B cell (primary cell): Measurements from ENCODE around the gene IER3. TPM values are rescaled to one million over a fixed set of nuclear protein-coding genes. Genes with fewer than 3 reads are reported as not detected.
A peak's percentile ranks its signal among the peaks of the same experiment; 100 is the strongest.

Source experiments
- ATAC-seq: fragments of 200-7000 bp; cut with Tn5 transposase; one replicate; pipeline ENCODE4 v1.10.0; 2021; ENCODE audit warnings: low read depth, mild to moderate bottlenecking, moderate number of reproducible peaks, moderate library complexity
- CTCF ChIA-PET: fragments of 350-600 bp; sonication (Branson Sonifier 250); formaldehyde crosslinking; loops from one replicate; lab custom pipeline; 2021; ENCODE audit warnings: antibody characterized with exemption, inconsistent platforms; lab: Charles Lee
- POLR2A ChIA-PET: fragments of 350-600 bp; sonication (Branson Sonifier 250); formaldehyde crosslinking; loops from one replicate; lab custom pipeline; 2021; ENCODE audit warnings: antibody characterized with exemption; lab: Charles Lee
- DNase-seq: peaks from one replicate; pipeline ENCODE4 v3.0.0; 2013
- H2AFZ ChIP-seq: 2 replicates; pipeline ENCODE4 v1.6.1; 2012; ENCODE audit warnings: mild to moderate bottlenecking, low read depth, low read length; ENCODE audit not compliant: insufficient read depth, poor library complexity, severe bottlenecking
- H3K27ac ChIP-seq, 2 donors: 1 replicate in 1 of 2; 2 replicates in 1 of 2; pipeline ENCODE4 v1.5.1; 2012 to 2013; ENCODE audit warnings: low read length in 2 of 2, mild to moderate bottlenecking in 2 of 2, moderate library complexity in 1 of 2
- H3K27me3 ChIP-seq, 4 experiments: fragments of 200-600 bp in 1 of 4; sonication (generic) in 1 of 4; replicated peaks in 1 of 4; 1 replicate in 2 of 4; 2 replicates in 2 of 4; pipeline versions ENCODE4 v1.6.1 to v1.7.0; 2013 to 2016; ENCODE audit warnings: low read length in 3 of 4, mild to moderate bottlenecking in 2 of 4, mixed read lengths in 1 of 4, moderate library complexity in 1 of 4; ENCODE audit not compliant: insufficient read depth in 4 of 4, control insufficient read depth in 3 of 4; ENCODE audit errors: control extremely low read depth in 1 of 4
- H3K36me3 ChIP-seq, 2 experiments: replicated peaks in 1 of 2; 1 replicate in 1 of 2; 2 replicates in 1 of 2; pipeline versions ENCODE4 v1.6.1 to v1.7.1; 2013; ENCODE audit warnings: low read length in 1 of 2; ENCODE audit not compliant: insufficient read depth in 2 of 2, control insufficient read depth in 1 of 2; ENCODE audit errors: control extremely low read depth in 1 of 2, extremely low read depth in 1 of 2
- H3K4me1 ChIP-seq, 2 donors: fragments of 200-600 bp in 1 of 2; sonication (generic) in 1 of 2; 1 replicate in 1 of 2; 2 replicates in 1 of 2; pipeline versions ENCODE4 v1.5.1 to v1.6.1; 2013 to 2017; ENCODE audit warnings: low read length in 2 of 2; ENCODE audit not compliant: control insufficient read depth in 2 of 2, insufficient read depth in 2 of 2
- H3K4me2 ChIP-seq: replicated peaks from 2 replicates; pipeline ENCODE3; 2012; ENCODE audit warnings: mild to moderate bottlenecking, low read depth, low read length; ENCODE audit not compliant: poor library complexity, severe bottlenecking
- H3K4me3 ChIP-seq, 5 experiments: fragments of 200-600 bp in 1 of 5; sonication (generic) in 1 of 5; 1 replicate in 3 of 5; 2 replicates in 2 of 5; pipeline versions ENCODE4 v1.5.1 to v1.7.0; 2011 to 2016; ENCODE audit warnings: low read length in 4 of 5, mild to moderate bottlenecking in 4 of 5, low read depth in 2 of 5, control low read depth in 1 of 5, moderate library complexity in 1 of 5; ENCODE audit not compliant: insufficient read depth in 1 of 5; ENCODE audit errors: control extremely low read depth in 1 of 5, extremely low read depth in 1 of 5
- H3K79me2 ChIP-seq: fragments of 200-600 bp; sonication (generic); one replicate; pipeline ENCODE4 v1.6.0; 2016; ENCODE audit warnings: low read length; ENCODE audit not compliant: control insufficient read depth, insufficient read depth
- H3K9ac ChIP-seq: fragments of 200-600 bp; sonication (generic); 2 replicates; pipeline ENCODE4 v1.6.1; 2017; ENCODE audit warnings: mild to moderate bottlenecking, low read length, moderate library complexity
- H3K9me3 ChIP-seq, 3 donors: one replicate each; pipeline versions ENCODE4 v1.6.1 to v1.7.1; 2013; ENCODE audit warnings: low read length in 2 of 3; ENCODE audit not compliant: control insufficient read depth in 2 of 3, insufficient read depth in 1 of 3; ENCODE audit errors: control extremely low read depth in 1 of 3
- H4K20me1 ChIP-seq: 2 replicates; pipeline ENCODE4 v1.6.0; 2012; ENCODE audit warnings: mild to moderate bottlenecking, low read length; ENCODE audit not compliant: insufficient read depth, control insufficient read depth, poor library complexity, severe bottlenecking
- H3K27ac Mint-ChIP-seq: one replicate; pipeline ENCODE4 v1.8.0; 2021; ENCODE audit warnings: mixed read lengths
- H3K27me3 Mint-ChIP-seq: one replicate; pipeline ENCODE4 v1.8.0; 2021; ENCODE audit warnings: mixed read lengths
- H3K4me1 Mint-ChIP-seq: one replicate; pipeline ENCODE4 v1.8.0; 2021; ENCODE audit warnings: mixed read lengths
- H3K4me3 Mint-ChIP-seq: one replicate; pipeline ENCODE4 v1.8.0; 2021; ENCODE audit warnings: mixed read lengths
- H3K9me3 Mint-ChIP-seq: one replicate; pipeline ENCODE4 v1.8.0; 2022; ENCODE audit warnings: mixed read lengths; ENCODE audit not compliant: insufficient read depth
- CTCF ChIP-seq: fragments of 200-600 bp; IDR thresholded peaks from one replicate; pipeline ENCODE4 v1.8.0; 2022; ENCODE audit warnings: antibody characterized with exemption, mild to moderate bottlenecking
- EZH2 ChIP-seq: IDR thresholded peaks from 2 replicates; pipeline ENCODE4 v1.6.1; 2012; ENCODE audit warnings: borderline replicate concordance, low read depth, mild to moderate bottlenecking, moderate library complexity, low read length; ENCODE audit not compliant: insufficient read depth, poor library complexity, severe bottlenecking
- WGBS: methylation state at CpG from one replicate; pipeline ENCODE4 v1.1.5; 2013; ENCODE audit warnings: missing lambda C conversion rate; ENCODE audit not compliant: insufficient coverage; 5-methylcytosine and 5-hydroxymethylcytosine counted together
- intact Hi-C: fragments of 100-400 bp; cut with micrococcal nuclease; formaldehyde crosslinking; loops from one replicate; pipeline ENCODE4 v1.10.0; 2022
- polyA plus RNA-seq: library from polyadenylated mRNA; depleted of rRNA; stranded (reverse); fragments of >200 nt; gene quantifications from 2 replicates; pipeline ENCODE4 v1.2.3, GENCODE V29; 2012
- total RNA-seq, 2 donors: library from RNA; stranded (reverse); fragments of 120-200 nt in 1 of 2; gene quantifications; 1 replicate in 1 of 2; 2 replicates in 1 of 2; pipeline versions ENCODE4 v1.2.3 to v1.2.4, GENCODE V29; 2013 to 2022

IER3 gene
- total and polyA plus RNA-seq, 2 donors (not counting 1 experiment from before 2014, with no cell fraction given): 3.7 to 4.2 TPM

- Histone ChIP-seq H3K4me2 (no peak overlapping the region), H3K4me1 (peaks cover 38 to 55% of the 10 kb centered on the region in 2 donors), H3K36me3 (peaks cover 0 to 9% of the 10 kb centered on the region in 2 experiments), H3K9ac (no peak overlapping the region), H4K20me1 (no peaks in the 10 kb centered on the region), H3K9me3 (no peaks in the 10 kb centered on the region), H3K79me2 (peaks cover 4% of the 10 kb centered on the region), H3K4me3 (no peak overlapping the region), H3K27me3 (no peaks in the 10 kb centered on the region), H2AFZ (no peak overlapping the region), H3K27ac (no peak overlapping the region)
- ChIA-PET POLR2A (no interaction called here), CTCF (interaction anchor here (0.7 to 4.4 kb wide), 7 partner anchors 10 to 290 kb away, joined by 3 to 23 read pairs (median 5); no protein-coding TSS in a partner anchor)
- H3K4me3 Mint-ChIP-seq: peak overlapping the region; percentile 41
- TF ChIP-seq CTCF (no peak), EZH2 (no peak)
- H3K27ac Mint-ChIP-seq: peak overlapping the region; percentile 13
- intact Hi-C loops: loop anchor here (5.0 to 10.0 kb wide), 3 partner anchors 54 to 172 kb away; partner anchors contain the start of genes ABCF1 and VARS2
- no peaks in the 10 kb centered on the region for H3K27me3 Mint-ChIP-seq
- 100% methylated on average over 1 of the region's 2 CpGs for WGBS
- H3K4me1 Mint-ChIP-seq: peaks cover 65% of the 10 kb centered on the region
- no peaks in the 10 kb centered on the region for H3K9me3 Mint-ChIP-seq
- ATAC-seq (no peak), DNase-seq (no peak)
Measured at GRCh38 chr6:30740540-30740870, 3.8 kb downstream of the IER3 start.

- Histone ChIP-seq H3K9me3 (no peaks in the 10 kb centered on the region), H4K20me1 (no peaks in the 10 kb centered on the region), H3K9ac (no peak overlapping the region), H3K4me1 (peaks cover 46 to 52% of the 10 kb centered on the region in 2 donors), H3K79me2 (peaks cover 4% of the 10 kb centered on the region), H2AFZ (no peak overlapping the region), H3K4me3 (no peak overlapping the region), H3K27me3 (no peaks in the 10 kb centered on the region), H3K27ac (no peak overlapping the region), H3K36me3 (peaks cover 0 to 11% of the 10 kb centered on the region in 2 experiments), H3K4me2 (no peak overlapping the region)
- 100% methylated on average over 1 of the region's 6 CpGs for WGBS
- Mint-ChIP-seq H3K4me3 (no peak overlapping the region), H3K4me1 (peaks cover 55% of the 10 kb centered on the region), H3K27me3 (no peaks in the 10 kb centered on the region), H3K9me3 (no peaks in the 10 kb centered on the region), H3K27ac (no peak overlapping the region)
- intact Hi-C loops: no loop called here
- TF ChIP-seq EZH2: no peak
- TF ChIP-seq CTCF: no peak
- ATAC-seq: no peak
- DNase-seq: no peak
- ChIA-PET CTCF (interaction anchor here (1.1 to 22.5 kb wide), 5 partner anchors 16 to 254 kb away, joined by 4 to 963 read pairs (median 5); partner anchors contain the start of gene DHX16), POLR2A (no interaction called here)
Measured at GRCh38 chr6:30738532-30738931, 5.8 kb downstream of the IER3 start.
